UCSD-AML1 (cell line): ENCODE measurements around the gene PDS5A.
"Not testable (repeated sequence)": the region's sequence is repeated elsewhere in the genome, so short reads cannot be mapped to it uniquely, and the experiment has no call there.

ENCODE experiments used
- DNase-seq: peaks from one replicate; lab custom pipeline; 2025; ENCODE audit not compliant: unreplicated experiment; lab: John Stamatoyannopoulos, UW

The PDS5A gene

DNA sequence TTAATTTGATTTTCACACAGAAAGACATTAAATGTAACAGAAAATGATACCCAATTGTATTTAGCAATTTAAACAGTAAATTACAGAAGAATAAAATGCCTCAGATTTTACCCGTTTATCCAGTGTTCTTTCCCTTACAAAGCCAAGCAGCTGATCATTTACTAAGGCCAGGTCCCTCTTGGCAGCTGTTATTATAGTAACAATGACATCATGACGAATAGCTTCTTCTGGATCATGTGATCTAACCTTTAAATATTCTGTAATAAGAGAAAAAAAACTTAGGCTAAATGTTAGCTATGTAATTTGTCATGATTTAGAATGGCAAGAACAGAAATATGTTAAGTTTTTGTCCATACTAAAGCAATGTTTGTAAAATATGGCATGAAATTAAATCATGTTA, 69.4 kb downstream of the PDS5A start:
- DNase-seq = no peak

DNA sequence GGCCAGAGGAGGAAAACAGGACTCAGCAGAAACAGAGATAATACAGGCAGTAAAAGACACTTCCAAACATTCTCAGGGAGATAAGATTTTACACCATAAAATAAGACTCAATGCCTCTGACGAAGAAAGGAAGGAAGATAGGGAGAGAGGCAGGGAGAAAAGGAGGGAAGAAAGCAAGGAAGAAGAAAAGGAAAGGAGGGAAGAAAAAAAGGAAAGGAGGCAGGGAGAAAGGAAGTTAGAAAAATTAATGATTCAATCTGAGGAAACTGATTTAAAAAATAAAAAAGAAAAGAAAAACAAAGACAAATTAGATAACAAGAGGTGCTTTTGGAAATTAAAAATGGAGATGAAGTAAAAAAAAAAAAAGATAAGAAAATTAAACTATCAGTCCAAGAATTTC, 72.1 kb downstream of the PDS5A start:
- no peak for DNase-seq

DNA sequence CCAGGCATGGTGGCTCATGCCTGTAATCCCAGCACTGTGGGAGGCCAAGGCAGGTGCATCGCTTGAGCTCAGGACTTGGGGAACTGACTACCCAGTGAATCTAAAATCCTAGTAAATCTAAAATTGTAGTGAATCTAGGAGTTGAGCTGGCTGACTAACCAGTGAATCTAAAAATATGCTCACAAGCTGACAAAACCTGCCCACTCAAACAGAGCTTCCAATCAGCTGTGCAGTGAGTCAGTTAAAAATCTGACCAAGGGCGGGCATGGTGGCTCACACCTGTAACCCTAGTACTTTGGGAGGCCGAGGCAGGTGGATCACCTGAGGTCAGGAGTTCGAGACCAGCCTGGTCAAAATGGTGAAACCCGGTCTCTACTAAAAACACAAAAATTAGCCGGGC, 72.7 kb downstream of the PDS5A start:
- DNase-seq = not testable (repeated sequence)

DNA sequence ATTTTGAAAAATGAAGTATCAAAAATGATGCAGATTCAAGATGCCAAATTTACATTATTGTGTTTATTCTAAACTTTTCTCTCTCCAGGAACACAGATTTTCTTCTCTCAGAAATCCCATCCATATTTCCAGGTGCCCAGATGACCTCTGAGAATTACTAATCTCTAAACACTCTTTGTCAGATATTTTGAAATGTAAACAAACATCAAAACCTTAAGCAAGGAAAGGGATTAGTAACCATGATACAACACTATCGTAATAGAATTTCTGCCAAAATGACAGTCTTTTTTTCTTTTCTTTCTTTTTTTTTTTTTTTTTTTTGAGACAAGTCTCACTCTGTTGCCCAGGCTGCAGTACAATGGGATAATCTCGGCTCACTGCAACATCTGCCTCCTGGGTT, 76.7 kb downstream of the PDS5A start:
- DNase-seq = no peak

DNA sequence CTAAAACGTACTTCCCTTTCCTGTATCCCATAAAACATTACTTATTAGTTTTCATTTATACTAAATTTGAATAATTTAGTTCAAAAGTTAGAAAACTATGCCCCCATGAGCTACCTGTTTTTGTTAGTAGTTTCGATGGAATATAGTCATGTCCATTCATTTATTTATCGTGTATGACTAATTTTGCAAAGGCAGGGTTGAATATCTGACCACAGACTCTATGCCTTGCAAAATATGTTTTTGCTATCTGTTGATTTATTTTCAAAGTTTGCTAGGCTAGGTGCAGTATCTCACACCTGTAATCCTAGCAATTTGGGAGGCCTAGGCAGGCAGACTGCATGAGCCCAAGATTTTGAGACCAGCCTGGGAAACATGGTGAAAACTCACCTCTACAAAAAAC, 78.4 kb downstream of the PDS5A start:
- no peak for DNase-seq

DNA sequence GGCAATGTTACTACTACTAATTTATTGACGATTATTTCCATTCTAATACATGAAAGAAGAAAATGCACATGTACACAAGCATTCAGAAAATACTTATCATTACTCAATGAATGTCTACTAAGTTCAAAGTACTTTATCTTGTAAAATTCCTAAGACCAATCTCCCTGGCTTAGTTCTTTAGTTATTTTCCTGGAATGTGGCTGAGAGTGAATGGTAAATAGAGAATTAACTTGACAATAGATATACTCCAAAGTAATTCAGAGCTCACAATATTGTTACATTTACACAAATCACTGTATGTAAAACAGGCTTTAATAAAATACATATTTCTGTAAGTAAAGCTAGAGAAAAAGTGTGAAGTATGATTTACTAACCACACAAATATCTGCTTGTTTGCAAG, 79.7 kb downstream of the PDS5A start:
- no peak for DNase-seq

DNA sequence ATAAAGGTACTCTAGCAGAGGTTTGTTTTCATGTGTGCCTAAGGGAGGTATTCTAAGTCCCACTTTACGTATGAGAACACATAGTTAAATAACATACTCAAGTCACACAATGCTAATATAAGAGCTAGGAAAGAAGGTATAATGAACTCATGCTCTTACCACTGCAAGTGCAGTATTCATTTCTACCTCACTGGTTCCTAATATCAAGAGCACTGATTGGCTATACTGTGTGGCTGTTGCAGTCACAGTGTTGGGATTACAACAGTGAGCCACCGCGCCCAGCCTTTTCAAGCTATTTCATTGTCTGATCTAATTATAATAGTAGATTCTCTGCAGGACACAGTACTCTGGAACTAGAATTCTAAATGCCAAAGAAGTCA, 84.0 kb downstream of the PDS5A start:
- no peak for DNase-seq

DNA sequence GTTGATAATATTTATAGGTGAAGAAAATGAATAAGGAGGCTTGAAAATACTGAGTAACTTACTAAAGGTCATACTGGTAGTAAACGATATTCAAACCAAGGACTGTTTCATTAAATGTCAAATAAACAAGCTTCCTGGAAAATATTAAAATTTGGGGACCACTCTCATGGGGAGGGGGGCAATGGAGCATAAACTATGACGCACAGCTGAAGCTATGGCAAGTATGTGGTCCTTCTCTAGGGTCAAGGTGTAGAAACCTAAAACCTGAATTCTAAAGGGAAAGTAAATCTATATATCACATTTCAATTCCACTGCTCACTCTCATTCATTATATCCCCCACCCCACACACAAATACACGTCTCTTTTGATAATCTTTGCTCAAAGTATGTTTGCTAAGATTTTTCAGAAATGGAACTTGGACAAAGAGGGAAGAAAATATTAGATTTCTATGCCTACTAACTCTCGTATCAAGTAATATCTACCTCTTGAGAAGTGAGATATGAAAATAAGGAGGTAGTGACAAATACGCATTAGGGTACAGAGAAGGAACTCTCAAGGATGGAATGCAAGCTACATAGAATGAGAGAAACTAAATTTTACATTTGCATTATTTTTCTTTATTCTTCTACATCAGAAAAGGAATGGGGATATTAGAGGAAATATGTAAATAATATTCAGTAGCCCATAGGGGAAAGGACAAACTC, 84.6 kb downstream of the PDS5A start:
- DNase-seq = no peak

DNA sequence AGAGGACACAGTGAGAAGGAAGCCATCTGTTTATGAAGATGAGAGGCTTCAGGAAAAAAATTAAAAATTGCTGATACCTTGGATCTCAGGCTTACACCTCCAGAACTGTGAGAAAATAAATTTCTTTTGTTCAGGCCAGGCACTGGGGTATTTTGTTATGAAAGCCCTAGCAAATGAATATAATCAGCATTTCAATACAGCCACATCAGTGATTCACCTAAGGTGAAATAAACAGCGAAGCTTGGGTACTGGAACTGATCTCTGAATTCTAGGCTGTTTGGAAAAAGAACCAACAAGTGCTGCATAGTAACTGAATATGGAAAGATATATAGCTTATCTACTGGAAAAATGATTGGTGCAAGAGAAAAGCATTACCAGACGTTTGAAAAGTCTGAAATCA, 88.5 kb downstream of the PDS5A start:
- DNase-seq = no peak

DNA sequence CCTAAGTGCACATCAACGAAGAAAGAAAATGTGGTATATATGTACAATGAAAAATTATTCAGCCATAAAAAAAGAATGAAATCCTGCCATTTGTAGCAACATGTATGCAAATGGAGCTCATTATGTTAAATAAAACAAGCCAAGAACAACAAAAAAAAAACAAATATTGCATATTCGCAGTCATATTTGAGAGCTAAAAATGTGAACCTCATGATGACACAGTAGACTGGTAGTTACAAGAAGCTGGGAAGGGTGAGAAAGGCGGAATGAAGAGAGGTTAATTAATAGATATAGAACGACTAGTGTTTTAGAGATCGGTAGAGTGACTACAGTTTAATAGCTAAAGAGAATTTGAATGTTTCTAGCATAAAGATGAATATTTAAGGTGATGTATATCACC, 89.2 kb downstream of the PDS5A start:
- DNase-seq = no peak

DNA sequence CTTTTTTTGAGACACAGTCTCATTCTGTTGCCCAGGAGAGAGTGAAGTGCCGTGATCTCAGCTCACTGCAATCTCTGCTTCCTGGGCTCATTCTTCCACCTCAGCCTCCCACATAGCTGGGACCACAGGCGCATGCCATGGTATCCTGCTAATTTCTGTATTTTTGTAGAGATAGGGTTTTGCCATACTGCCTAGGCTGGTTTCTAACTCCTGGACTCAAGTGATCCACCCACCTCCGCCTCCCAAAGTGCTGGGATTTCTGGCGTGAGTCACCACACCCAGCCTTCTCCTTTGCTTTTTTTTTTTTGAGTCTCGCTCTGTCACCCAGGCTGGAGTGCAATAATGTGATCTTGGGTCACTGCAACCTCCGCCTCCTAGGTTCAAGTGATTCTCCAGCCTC, 94.1 kb downstream of the PDS5A start:
- no peak for DNase-seq

DNA sequence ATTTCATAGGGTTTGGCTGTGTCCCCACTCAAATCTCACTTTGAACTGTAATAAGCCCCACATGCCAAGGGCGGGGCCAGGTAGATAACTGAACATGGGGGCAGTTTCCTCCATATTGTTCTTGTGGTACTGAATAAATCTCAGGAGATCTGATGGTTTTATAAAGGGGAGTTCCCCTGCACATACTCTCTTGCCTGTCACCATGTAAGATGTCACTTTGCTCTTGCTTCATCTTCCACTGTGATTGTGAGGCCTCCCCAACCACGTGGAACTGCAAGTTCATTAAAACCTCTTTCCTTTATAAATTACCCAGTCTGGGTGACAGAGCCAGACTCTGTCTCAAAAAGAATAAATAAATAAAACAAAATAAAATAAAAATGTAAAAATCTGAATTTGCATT, 95.9 kb downstream of the PDS5A start:
- DNase-seq = no peak

DNA sequence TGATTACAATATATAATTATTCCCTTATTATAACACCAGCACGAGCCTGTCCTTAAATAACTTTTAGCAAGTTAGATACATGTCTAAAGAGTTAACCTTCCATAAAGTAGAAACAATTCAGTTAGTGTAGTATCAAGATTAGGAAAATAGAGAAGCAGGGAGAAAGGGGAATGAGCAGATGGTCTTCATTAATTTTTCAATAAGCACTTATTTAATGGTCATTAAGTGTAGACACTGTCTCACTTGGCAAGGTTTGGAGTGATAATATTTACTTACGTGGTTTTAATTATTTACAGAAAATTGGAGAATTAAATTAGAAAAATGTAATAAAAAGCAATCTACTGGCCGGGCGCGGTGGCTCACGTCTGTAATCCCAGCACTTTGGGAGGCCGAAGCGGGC, 99.7 kb downstream of the PDS5A start:
- no peak for DNase-seq

DNA sequence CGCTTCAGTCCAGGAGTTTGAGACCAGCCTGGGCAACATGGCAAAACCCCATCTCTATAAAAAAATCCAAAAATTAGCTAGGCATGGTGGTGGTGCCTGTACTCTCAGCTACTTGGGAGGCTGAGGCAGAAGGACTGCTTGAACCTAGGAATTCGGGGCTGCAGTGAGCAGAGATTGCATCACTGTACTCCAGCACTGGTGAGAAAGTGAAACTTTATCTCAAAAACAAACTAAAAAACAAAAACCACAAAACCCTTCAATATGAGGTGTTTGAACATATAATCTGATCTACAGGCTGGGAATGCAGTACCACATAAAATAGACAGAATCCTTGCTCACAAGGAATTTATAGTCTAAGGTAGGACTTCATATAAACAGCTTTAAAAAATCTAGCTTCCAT, 103.9 kb downstream of the PDS5A start:
- DNase-seq = no peak

DNA sequence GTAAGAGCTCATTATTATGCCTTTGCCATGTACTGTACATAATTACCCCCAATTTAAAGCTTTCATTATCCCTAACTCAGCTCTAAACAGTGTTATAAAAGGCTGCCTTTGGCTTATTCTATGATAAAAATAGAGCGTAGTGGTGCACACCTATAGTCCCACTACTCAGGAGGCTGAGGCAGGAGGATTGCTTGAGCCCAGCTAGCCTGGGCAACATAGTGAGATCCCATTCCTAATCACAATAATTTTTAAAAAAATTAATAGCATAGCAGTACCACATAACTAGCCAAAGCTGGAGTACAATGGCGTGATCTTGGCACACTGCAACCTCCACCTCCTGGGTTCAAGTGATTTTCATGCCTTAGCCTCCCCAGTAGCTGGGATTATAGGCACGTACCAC, 112.4 kb downstream of the PDS5A start:
- no peak for DNase-seq

DNA sequence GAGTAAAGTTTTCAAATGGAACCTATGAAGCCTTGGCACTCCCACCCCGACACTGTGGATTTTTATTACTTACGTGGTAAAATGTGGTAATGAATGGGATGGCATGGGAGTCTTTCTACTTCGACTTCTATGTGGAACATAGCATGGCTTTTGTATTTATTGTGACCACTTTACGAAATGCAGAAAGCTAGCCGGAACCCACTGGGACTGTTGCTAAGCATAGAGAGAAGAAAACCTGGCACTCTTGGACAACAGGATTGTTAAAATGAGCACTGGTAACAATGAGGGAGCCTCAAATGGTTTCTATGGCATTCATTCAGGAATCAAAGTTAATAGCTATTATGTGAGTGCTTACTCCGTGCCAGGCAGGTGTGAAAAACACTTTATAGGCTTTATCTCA, 113.3 kb downstream of the PDS5A start:
- no peak for DNase-seq

DNA sequence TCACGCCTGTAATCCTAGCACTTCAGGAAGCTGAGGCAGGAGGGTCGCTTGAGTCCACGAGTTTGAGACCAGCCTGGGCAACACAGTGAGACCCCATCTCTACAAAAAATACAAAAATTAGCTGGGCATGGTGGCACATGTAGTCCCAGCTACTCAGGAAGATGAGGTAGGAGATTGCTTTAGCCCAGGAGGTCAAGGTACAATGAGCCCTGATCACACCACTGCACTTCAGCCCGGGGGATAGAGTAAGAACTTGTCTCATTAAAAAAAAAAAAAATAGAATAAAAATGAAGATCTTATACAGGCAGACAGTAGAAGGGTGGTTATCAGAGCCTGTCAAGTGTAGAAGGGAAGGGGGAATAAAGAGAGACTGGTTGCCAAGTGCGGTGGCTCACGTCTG, 116.9 kb downstream of the PDS5A start:
- DNase-seq = no peak

DNA sequence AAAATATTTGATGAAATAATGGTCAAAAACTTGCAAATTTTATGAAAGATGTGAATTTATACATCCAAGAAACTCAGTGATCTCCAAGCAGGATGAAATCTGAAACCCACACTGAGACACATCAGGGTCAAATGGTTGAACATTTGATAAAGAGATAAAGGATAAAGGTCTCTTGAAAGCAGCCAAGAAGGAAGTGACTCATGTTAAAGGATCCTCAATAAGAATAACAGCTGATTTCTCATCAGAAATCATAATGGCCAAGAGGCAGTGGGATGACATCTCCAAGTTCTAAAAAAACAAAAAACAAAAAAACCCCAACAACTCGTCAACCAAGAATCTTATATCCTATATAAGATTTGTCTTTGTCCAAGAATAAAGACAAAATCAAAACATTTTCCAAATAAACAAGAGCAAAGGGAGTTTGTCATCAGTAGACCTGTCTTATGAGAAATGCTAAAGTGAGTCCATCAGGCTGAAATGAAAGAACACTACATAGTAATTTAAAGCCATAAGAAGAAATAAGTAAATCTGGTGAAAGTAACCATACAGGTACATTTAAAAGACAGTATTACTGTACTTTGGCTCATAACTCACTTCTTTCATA, 121.7 kb downstream of the PDS5A start:
- DNase-seq = no peak

DNA sequence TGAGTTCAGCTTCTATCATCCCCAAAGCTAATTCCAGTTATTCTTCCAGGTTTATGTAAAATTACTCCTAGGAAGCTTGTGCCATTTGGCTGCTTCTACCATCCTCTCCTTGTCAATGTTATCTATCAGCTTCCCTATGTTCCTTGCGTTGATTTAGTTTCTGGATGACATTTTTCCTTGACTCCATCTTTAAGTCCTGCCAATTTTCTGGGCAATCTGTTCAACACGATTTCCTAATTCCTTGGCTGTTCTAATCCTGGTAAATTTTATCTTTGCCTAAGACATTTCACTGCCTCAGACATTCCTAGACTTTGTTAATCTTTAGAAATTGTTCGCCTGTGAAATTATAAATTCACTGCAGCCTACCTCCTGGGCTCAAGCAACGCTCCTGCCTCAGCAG, 125.1 kb downstream of the PDS5A start:
- no peak for DNase-seq

DNA sequence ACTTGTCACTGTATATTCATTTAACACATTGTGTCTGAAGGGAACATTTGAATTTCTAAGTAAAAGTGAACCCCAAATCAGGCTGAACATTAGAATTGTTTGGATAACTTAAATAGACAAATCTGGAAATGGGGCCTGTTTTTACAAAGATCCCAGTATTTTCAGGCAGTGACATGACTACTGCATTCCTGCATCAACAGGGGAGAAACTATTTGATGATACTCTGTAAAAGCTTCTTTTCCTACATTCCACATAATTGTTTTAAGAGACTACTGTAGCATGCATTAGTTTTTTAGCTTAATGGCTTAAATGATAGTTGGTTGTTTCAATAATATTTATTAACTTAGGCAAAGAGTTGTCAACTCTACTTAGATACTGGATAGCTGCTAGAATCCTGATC, 127.0 kb downstream of the PDS5A start:
- no peak for DNase-seq

DNA sequence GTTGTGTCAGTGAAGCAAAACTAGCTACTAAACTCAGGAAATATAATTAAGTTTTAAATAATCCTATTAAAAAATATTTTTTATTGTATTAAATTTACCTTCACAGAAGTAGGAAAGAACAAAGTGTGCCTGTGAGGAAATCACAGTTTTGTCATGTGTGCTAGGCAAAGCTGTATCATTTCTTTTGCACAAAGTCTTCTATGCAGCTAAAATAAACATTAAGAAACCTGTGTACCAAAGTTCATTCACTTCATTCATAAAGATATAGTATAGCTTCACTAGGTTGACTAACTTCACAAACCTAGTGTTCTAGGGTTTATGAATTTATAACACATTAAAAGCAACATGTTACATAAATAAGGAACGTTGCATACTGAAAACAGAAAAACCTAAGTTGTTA, 131.0 kb downstream of the PDS5A start:
- DNase-seq = no peak

DNA sequence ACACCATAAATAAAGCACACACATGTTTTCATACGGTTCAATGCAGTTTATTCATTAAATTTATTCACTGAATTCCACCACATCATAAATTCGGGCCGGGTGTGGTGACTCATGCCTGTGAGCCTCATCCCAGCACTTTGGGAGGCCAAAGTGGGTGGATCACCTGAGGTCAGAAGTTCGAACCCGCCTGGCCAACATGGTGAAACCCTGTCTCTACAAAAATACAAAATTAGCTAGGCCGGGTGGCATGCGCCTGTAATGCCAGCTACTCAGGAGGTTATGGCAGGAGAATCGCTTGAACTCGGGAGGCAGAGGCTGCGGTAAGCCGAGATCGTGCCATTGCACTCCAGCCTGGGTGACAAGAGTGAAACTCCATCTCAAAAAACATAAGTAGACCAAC, 131.6 kb downstream of the PDS5A start:
- no peak for DNase-seq

DNA sequence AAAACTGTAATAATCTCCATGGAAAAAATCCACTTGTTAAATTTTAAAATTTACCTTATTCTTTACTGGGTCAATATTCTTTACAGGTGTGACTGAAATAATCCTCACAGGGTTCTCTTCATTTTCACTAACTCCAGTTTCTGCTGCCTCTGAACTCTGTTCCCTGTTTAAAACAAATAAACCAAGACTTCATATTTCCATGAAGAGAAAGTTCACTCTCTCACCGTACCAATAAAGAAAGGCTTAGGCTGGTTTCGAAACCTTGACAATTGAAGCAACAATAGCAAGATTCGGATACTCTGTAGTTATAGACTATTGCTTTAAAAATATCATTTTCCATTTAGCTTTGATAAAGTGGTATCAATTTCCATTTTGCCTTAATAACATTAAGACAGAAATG, 135.8 kb downstream of the PDS5A start:
- DNase-seq = no peak
